GM18511 (cell line): ENCODE data around the gene CENPT.
A peak's percentile ranks its signal among the peaks of the same experiment; 100 is the strongest.

Experiments used
- ATAC-seq: cut with Tn5 transposase; IDR thresholded peaks from one replicate; pipeline ENCODE4 v1.9.1; 2021; ENCODE audit warnings: mild to moderate bottlenecking, moderate library complexity; ENCODE audit not compliant: unreplicated experiment

Gene CENPT, protein sequence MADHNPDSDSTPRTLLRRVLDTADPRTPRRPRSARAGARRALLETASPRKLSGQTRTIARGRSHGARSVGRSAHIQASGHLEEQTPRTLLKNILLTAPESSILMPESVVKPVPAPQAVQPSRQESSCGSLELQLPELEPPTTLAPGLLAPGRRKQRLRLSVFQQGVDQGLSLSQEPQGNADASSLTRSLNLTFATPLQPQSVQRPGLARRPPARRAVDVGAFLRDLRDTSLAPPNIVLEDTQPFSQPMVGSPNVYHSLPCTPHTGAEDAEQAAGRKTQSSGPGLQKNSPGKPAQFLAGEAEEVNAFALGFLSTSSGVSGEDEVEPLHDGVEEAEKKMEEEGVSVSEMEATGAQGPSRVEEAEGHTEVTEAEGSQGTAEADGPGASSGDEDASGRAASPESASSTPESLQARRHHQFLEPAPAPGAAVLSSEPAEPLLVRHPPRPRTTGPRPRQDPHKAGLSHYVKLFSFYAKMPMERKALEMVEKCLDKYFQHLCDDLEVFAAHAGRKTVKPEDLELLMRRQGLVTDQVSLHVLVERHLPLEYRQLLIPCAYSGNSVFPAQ

DNA sequence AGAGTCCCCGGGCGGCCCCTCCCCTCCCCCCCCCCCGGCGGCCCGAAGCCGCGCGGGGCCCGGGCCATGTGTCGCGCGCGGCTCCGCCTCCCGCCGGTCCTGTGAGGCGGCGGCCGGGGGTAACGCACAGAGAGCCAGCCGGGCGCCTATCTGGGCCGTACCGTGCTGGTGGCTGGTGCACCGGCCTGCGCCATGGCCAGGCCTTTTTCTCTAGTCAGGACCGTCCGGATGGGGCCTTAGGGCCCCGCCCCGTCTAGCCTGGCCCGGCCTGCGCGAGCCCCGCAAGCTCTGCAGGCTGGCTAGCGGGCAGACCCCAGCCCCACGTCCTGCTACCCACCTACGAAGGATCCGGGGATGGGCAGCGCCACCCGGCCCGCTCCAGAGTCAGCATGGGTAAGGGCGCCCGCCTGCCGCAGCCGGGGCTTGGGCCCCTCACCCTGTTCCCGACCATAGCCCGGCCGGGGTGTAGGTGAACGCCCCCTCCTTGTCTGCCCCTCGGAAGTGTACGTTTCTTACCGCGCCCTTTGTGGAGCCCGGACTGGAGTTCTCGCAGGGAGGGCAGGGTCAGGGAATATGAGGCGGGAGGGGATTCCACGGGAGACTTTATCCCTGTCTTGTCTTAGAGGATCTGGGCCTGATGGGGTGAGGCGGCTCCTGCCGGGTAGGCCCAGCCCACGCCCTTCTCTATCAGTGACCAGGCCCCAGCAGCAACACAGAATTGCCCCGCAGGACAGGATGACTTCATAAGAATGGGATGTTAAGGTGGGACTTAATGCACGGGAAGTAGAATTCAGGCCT lies at the start of gene CENPT:
Gene CENPT (minus strand): TSS at position 630 of the 798 bp plus-strand sequence. CDS start 13,834 bp downstream, outside the sequence.
- peak; percentile 51 for ATAC-seq

DNA sequence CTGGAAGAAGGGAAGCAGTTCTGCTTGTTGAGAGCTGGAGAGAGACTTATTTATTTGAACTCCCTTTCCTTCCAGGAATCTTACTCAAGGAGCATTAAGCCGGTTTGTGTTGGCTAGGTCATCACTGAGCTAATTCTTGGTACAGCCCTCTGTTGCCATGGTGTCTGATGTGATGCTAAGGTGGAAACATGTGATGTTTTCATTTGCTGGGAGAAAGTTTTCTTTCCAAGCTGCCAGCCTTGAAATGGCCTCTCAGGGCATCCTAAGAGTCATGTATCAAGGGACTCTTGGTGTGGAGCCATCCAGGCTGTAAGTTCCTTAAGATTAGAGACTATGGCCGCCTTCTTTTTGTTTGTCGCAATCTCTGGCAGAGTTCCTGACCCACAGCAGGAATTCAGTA lies 49.7 kb upstream of the CENPT start:
- ATAC-seq, result no peak

DNA sequence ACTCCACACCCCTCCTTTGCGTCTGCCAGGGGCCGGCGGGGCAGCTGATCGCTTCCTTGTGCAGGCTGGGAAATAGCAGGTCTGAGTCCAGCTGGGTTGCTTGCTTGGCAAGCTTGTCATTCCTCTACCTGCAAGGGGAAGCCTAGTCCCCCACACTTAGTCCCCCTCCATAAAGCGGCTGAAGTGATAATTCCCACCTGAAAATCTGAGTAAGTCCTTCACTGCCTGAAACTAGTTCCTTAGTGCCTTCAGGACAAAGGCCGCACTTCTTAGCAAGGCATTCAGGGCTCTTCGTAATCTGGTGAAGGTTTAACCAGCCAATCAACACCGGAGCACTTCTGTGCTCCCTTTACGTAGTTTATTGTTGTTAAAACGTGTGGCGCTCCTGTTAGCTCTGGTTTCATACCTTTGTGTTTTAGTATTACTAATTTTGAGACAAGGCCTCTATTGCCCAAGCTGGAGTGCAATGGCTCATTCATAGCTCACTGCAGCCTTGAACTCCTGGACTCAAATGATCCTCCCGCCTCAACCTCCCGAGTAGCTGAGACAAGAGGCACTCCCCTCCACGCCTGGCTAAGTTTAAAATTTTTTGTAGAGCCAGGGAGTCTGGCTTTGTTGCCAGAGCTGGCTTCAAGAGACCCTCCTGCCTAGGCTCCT lies 46.4 kb upstream of the CENPT start:
- ATAC-seq, result no peak

DNA sequence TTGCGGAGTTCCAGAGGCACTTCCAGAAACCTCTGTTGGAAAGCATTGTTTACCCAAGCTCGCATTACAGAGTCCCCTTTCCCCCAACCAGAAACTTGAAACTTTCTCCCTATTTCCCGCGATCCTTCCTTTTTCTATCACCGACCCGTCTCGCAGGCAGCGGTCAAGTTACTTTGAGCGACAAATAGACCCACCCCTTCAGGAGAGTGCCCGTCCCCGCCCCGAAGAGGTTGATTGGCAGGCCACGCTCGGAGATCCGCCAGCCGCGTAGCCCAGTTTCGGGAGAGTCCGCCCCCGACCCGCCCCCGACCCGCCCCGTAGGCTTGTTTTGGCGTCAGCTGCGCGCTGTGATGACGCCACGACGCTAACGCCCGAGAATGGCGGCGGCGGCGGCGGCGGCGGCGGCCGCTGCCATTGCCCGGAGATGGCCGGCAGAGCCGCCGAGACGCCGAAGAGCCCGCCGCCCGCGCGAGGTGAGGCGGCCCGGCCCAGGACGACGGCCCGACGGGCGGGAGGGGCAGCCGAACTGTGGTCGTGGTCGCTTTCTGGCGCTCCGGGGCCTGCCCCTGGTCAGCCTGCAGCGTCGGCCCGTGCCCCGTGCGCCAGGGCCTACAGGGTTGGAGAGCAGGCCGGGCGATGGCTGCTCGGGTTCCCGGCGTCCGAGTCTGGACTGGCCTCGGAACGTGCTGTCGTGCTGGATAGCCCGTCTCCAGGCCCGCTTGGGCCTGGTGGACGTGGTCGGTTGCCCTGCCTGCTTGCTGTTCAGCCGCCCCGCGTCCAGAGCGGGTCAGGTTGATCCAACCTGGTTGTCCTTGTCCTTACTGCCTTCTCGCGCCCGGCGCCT lies 45.6 kb upstream of the CENPT start, which contains the start of gene PSKH1:
Gene PSKH1 (plus strand): TSS at position 356 of the 844 bp plus-strand sequence. CDS start 15,496 bp downstream, outside the sequence.
- peak; percentile 97 for ATAC-seq

DNA sequence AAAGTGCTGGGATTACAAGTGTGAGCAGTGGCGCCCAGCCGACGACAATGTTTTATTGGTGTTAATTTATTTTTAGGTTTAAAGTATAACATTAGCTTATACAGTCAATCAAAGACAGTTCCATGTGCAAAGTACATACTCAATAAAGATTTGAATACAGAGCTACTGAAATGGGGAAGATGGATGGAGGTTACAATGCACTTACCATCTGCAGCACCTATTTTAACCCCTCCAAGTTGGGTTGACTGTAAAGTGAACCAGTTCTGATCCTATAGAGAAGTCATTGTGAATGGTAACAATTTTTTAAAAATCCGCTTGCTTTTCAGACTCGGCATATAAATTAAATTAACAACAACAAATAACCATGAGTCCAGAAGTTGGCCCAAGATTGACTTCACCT lies 44.9 kb upstream of the CENPT start:
- no peak for ATAC-seq

DNA sequence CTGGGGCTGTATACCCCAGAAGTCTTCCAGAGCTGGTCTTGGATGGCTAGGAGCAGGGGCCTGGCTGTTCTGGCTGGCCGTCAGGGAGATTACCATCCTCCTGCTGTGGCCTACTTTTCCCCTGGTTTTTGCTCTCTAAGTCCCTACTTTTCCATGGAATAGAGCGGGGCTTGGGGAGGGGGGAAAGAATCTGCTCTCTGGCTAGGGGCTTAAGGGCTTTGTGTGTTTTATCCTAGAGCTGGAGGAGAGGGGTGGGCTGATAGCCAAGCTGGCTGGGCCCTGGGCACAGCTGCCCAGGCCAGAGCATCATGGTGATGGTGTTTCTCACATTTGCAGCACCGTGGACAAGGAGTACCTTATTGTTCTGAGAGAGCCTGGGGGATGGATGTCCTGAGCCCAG lies 40.8 kb upstream of the CENPT start:
- no peak for ATAC-seq

DNA sequence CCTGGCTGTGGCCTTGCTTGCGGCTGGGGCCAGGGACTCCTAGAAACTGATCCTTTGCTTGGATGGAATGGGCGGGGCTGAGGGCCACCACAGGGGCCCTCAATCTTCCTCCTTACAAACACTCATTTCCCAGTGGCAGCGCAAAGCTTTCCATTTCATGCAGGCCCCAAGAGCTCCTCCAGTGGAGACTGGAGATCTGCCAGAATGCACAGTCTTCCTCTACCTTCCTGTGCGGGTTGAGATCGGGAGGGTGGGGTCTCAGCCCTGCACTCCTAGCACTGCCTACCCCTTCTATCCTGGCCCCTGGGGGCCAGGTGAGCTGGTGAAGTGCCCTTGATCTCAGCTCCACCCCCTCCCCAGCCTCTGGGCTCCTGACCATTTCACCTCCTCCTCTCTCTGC lies 38.9 kb upstream of the CENPT start:
- no peak for ATAC-seq

DNA sequence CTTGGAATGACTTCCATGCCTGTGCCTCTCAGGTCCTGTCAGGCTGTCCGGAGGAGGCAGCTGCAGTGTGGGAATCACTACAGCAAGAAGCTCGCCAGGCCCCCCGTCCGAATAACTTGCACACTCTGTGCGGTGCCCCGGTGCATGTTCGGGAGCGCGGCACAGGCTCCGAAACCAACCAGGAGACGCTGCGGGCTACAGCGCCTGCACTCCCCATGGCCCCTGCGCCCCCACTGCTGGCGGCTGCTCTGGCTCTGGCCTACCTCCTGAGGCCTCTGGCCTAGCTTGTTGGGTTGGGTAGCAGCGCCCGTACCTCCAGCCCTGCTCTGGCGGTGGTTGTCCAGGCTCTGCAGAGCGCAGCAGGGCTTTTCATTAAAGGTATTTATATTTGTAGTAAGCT lies 38.5 kb upstream of the CENPT start:
- ATAC-seq, result no peak

DNA sequence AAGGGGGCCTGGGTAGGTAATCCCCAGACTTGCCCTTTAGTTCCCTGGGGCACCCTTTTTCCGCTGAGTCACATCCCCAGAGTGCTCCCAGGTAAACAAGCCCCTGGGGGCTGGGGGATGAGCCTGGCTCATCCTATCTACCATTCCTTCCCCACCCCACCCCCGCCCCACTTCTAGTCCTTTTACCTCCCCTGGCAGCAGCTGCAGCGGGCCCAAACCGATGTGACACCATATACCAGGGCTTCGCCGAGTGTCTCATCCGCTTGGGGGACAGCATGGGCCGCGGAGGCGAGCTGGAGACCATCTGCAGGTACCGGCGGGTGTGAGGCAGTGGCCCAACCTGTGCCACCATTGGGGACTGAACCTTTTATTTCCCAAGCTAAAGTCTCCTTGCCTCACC lies 38.1 kb upstream of the CENPT start:
- no peak for ATAC-seq

DNA sequence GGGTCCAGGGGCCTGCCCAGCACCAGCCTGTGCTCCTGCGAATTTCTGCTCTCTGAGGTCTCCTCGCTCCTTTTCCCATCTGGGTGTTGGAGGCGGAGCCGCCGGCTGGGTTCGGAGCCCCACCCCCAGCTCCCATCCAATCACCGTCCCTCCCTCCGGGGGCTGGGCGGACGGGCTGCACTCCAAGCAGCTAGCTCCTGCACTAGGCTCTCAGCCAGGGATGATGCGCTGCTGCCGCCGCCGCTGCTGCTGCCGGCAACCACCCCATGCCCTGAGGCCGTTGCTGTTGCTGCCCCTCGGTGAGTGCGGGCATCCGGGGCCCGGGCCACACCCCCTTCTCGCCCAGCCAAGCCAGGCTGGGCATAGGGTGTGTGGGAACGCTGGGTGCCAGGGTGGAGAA lies 37.2 kb upstream of the CENPT start, which contains the start of gene NRN1L:
Gene NRN1L (plus strand): TSS at position 202 of the 400 bp plus-strand sequence. CDS start 19 bp downstream, at position 221.
- no peak for ATAC-seq

DNA sequence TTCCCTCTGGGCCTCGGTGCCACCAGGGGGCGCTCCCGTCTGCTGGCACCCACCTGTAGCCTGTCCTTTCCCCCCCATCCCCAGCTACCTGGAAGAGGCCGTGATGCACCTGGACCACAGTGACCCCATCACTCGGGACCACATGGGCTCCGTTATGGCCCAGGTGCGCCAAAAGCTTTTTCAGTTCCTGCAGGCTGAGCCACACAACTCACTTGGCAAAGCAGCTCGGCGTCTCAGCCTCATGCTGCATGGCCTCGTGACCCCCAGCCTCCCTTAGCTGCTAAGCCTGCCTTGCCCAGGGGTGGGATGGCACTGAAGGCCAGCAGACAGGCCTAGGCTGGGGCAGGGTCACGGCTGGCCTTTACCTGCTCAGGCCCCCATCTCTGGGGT lies 36.4 kb upstream of the CENPT start:
- no peak for ATAC-seq

DNA sequence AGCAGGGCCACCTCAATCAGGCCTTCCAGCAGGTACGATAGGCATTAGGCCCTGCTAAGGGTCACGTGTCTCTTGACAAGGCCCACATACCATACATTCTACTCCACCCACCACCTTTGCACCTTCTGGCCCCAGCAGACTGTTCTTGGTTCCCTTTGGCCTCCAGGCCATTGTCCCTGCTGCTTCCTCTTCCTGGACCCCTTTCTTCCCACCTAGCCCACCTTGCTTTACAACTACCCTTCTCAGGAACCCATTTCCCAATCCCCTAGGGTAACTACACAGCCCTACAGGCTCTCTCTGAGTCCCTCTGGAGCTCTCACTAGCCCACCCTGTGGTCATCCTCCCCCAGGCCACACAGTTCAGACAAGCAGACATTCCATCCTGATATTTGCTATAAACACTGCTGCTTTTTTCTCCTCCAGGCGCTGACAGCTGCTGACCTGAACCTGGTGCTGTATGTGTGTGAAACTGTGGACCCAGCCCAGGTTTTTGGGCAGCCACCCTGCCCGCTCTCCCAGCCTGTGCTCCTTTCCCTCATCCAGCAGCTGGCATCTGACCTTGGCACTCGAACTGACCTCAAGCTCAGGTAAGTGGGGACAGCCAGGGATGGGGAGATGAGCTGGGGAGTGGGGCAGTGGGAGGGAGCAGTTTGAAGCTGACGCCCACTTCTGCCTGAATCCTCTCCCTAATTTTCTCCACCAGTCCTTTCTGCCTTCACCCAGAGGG lies 35.8 kb upstream of the CENPT start:
- no peak for ATAC-seq

DNA sequence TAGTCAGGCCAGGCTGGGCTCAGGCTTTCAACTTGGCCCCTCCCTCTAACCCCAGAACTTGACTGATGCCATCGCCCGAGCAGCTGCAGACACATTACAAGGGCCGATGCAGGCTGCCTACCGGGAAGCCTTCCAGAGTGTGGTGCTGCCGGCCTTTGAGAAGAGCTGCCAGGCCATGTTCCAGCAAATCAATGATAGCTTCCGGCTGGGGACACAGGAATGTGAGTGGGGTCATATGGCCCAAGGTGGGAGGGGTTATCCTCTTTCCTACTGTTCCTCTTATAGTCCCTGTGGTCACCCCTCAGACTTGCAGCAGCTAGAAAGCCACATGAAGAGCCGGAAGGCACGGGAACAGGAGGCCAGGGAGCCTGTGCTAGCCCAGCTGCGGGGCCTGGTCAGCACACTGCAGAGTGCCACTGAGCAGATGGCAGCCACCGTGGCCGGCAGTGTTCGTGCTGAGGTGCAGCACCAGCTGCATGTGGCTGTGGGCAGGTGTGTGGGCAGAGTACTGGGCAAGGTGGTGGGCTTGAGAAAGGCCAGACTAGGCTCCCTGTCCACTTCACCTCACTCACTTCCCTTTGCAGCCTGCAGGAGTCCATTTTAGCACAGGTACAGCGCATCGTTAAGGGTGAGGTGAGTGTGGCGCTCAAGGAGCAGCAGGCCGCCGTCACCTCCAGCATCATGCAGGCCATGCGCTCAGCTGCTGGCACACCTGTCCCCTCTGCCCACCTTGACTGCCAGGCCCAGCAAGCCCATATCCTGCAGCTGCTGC lies 35.1 kb upstream of the CENPT start:
- ATAC-seq, result no peak

DNA sequence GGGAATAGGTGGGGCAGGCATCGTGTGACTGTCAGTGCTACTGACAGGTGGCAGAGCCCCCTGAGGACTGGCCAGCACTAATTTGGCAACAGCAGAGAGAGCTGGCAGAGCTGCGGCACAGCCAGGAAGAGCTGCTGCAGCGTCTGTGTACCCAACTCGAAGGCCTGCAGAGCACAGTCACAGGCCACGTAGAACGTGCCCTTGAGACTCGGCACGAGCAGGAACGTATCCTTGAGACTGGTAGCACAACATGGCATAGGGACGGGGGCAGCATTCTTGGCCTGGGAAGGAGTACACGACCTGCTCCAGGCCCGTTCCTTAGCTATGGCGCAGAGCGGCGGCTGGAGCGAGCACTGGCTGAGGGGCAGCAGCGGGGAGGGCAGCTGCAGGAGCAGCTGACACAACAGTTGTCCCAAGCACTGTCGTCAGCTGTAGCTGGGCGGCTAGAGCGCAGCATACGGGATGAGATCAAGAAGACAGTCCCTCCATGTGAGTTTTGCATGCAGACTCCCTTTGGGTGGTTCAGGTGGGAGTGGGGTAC lies 34.2 kb upstream of the CENPT start:
- no peak for ATAC-seq

DNA sequence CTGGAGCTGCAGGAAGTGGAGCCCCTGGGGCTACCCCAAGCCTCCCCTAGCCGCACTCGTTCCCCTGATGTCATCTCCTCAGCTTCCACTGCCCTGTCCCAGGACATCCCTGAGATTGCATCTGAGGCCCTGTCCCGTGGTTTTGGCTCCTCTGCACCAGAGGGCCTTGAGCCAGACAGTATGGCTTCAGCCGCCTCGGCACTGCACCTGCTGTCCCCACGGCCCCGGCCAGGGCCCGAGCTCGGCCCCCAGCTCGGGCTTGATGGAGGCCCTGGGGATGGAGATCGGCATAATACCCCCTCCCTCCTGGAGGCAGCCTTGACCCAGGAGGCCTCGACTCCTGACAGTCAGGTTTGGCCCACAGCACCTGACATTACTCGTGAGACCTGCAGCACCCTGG lies 33.1 kb upstream of the CENPT start:
- ATAC-seq, result no peak

DNA sequence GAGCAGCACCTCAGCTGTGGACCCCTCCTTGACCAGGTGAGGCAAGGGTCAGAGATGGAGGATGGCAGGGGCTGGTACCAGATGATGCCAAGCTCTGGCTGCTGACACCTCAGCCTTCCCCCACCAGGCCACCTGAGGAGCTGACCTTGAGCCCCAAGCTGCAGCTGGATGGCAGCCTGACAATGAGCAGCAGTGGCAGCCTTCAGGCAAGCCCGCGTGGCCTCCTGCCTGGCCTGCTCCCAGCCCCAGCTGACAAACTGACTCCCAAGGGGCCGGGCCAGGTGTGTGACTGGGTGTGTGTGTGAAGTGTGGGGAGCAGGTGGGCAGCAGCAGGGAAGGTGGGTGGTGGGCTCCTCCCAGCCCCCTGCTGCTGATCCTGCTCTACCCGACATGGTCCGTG lies 32.4 kb upstream of the CENPT start:
- ATAC-seq, result no peak

DNA sequence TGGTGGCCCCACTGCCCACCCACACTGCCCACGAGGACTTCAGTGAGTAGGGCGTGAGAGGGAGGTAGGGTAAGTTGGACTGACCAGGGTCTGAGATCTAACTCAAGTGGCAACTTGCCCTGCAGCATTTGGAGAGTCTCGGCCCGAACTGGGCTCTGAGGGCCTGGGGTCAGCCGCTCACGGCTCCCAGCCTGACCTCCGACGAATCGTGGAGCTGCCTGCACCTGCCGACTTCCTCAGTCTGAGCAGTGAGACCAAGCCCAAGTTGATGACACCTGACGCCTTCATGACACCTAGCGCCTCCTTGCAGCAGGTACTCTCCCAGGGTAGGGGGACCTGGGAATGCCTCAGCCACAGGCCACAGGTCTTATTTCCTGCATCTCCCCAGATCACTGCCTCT lies 32.0 kb upstream of the CENPT start:
- ATAC-seq, result no peak

DNA sequence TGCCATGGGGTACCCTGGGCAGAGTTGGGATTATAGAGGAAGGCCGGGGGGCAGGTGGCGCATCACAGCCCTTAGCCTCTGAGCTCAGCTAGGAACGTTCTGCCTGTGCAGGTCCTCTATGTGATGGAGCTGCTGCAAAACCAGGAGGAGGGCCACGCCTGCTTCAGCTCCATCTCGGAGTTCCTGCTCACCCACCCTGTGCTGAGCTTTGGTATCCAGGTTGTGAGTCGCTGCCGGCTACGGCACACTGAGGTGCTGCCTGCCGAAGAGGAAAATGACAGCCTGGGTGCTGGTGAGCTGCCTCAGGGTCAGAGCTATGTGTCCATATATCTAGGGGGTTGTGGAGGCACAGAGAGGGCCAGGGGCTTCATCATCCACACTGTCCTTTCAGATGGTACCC lies 31.4 kb upstream of the CENPT start:
- ATAC-seq, result no peak

DNA sequence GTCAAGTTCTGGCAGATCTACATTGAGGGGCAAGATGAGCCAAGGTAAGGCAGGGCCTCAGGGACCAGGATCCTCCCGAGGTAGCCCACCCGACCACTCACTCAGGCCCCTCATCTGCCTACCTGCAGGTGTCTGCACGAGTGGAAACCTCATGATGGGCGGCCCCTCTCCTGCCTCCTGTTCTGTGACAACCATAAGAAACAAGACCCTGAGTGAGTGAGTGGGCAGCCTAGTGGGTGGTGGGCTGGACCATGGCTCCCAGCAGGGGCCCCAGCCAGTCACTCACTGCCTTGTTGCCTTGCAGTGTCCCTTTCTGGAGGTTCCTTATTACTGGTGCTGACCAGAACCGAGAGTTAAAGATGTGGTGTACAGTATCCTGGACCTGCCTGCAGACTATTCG lies 30.7 kb upstream of the CENPT start:
- ATAC-seq, result no peak
